HG03520 (cell line): ENCODE results near the gene C21orf58.

Experiments
- ATAC-seq: cut with Tn5 transposase; IDR thresholded peaks from one replicate; pipeline ENCODE4 v1.9.1; 2021; ENCODE audit warnings: mild to moderate bottlenecking, moderate library complexity; ENCODE audit not compliant: unreplicated experiment

C21orf58 gene

DNA sequence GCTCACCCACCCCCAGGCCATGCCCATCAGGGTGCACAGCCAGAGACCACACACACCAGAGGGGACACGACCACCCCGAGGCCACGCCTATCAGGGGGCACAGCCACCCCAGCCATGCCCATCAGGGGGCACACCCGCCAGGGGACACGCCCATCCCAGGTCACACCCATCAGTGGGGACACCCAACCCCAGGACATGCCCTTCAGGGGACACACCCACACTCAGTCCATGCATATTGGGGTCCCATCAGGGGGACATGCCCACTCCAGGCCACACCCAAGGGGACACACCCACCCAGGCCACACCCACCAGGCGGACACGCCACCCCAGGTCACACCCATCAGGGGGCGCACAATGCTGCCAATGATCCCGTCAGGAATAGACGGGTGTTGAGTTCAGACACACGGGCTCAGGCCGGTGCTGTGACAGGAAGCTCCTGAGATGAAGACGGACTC lies 59.0 kb downstream of the C21orf58 start:
- no peak for ATAC-seq

DNA sequence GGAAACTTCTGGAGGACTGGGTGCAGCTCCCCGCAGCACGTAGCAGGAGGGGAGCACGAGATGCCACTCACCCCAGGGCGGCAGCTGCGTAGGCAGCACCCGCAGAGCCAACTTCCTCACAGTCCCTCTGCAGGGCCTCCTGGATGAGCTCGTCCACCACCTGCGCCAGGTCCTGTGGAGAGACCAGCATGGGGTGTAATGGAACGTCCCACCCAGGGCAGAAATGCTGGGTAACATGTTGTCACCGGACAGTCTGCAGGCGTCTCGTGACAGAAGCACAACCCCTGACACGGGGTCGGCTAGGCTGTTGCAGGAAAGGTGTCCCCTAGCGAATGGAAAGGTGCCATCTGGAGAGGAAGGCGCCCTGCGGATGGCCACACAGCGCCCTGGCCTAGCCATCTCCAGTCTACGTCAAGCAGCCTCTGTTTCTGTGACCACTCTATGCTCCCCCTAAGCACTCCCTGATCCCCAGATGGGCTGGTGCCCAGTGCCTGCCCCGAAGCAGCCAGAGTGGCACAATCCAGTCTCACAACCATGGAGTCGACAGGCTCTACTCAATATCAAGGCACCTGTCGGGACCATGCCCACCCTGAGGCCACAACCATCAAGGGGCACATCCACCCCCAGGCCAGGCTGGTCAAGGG lies 59.5 kb downstream of the C21orf58 start:
- no peak for ATAC-seq

DNA sequence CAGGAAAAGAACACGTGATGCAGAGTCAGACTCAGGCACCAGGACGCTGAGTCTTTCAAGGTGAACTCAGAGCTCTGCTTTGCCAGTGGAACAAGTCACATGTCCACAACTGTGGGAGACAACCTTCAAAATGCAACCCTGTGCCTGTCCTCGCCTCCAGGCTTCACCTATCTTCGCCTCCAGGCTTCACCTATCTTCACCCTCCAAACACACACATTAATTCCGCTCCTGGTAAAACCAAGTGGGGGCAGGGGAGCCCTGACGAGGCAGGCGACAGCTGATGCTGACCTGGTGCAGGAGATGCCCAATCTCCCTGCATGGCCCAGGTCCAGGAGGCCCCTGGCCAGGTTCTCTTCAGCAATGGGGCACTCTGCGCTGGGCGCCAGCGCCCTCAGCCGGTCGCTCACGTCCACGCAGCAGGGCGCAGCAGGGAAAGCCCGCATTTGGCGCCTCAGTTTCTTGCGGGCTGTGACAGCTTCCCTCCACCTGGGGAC lies 67.1 kb downstream of the C21orf58 start:
- ATAC-seq, result no peak

DNA sequence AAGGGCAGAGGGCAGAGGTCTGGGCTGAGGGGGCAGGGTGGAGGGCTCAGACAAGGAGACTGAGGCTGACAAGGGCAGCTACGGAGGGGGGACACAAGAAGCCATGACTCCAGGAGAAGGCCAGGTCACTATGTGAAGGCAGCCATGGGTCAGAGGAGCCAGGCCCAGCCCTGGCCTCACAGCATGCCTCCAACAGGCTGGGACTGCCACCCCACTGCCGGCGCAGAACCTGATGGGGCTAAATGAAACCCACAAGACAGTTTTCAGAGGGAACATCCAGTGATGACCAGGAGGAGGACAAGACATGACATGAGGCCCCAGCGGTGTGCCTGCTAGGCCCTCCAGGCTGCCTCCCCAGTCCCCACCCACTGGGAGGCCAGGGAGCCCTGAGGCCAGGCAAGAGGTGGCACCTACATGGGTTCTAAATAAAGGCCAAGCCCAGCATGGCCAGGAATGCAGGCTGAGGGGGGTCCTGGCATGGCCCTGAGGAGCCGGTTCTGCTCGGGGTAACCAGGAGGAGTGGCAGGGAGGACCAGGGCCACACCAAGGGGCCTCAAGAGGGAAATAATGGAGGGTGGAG lies 67.8 kb downstream of the C21orf58 start:
- no peak for ATAC-seq

DNA sequence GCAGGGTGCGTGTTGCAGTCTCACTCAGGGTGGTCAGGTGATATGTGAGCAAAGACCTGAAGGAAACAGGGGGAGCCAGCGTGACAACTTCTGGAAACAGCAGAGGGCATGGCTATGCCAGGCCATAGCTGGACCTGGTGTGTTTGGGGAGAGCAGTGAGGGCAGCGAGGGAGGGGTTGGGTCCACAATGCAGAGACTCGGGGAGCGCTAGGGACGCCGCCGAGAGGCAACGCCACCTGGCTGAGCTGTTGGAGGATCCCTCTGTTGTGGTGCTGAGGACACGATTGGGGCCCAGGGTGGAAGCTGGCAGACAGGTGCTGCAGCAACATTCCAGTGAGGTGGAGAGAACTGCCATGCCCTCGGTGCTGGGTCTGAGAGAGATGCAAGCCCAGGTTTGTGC lies 68.5 kb downstream of the C21orf58 start:
- ATAC-seq, result no peak

DNA sequence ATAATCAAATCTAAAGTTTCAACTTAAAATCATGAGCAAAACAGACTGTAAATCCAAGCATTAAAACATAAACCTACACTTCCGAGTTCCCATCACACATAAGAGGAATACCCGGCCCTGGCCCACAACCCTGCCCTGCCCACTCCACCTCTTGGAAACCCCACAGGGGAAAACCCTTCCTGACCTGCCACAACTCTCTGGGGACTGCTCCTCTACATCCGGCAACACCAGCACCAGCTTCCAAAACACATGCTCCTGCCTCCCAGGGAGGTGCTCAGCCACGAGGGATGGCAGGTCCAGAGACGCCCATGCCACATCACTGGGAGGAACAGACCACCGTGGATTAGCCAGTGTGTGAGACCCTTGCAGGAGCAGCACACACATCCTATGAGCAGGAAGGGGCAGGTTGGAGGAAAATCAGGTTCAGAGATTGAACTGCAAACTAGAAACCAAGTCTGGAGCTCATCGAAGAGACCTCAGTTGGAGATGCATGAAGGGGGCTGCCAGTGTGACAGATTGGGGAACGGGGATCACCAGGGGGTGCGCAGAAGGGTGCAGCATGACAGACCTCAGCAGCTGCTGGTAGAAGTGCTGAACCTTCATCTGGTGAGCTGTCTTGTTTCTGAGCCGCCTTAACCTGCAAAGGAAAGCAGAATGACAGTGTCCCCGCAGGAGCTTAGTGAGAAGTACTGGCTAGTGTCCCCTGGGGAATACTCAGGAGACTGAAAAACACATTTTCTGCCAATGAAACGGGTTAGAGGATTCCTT lies 69.3 kb downstream of the C21orf58 start:
- no peak for ATAC-seq

DNA sequence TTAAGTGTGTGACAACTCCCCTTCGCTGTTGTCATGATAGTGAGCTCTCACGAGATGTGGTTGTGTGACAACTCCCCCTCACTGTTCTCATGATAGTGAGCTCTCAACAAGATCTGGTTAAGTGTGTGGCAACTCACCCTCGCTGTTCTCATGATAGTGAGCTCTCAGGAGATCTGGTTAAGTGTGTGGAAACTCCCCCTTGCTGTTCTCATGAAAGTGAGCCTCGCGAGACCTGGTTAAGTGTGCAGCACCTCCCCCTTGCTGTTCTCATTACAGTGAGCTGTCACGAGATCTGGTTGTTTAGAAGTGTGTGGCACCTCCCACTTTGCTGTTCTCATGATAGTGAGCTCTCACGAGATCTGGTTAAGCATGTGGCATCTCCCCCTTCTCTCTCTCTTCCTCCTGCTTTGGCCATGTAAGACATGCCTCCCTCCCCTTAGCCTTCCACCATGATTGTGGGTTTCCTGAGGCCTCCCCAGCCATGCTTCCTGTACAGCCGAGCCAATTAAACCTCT lies 70.0 kb downstream of the C21orf58 start:
- no peak for ATAC-seq

DNA sequence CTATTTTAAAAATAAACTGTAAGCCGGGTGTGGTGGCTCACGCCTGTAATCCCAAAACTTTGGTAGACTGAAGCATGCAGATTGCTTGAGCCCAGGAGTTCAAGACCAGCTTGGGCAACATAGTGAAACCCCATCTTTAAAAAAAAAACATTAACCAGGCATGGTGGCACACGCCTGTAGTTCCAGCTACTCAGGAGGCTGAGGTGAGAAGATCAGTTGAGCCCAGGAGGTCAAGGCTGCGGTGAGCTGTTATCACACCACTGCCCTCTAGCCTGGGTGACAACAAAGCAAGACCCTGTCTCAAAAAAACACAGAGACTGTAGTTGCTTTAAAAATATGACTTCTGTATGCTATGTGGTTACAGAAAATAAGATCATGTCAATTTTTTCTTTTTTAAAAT lies 70.8 kb downstream of the C21orf58 start:
- no peak for ATAC-seq
